Stimulated activated CD8-positive, alpha-beta memory T cell treated with anti-CD3 and anti-CD28 coated beads, Interleukin-7, amount 100 ng/mL, for 24 hours (primary cell): ENCODE results near the gene STAB1.

Experiments
- DNase-seq: peaks from one replicate; pipeline ENCODE4 v3.0.0-alpha.2; 2020; ENCODE audit warnings: low read depth

Gene STAB1

DNA sequence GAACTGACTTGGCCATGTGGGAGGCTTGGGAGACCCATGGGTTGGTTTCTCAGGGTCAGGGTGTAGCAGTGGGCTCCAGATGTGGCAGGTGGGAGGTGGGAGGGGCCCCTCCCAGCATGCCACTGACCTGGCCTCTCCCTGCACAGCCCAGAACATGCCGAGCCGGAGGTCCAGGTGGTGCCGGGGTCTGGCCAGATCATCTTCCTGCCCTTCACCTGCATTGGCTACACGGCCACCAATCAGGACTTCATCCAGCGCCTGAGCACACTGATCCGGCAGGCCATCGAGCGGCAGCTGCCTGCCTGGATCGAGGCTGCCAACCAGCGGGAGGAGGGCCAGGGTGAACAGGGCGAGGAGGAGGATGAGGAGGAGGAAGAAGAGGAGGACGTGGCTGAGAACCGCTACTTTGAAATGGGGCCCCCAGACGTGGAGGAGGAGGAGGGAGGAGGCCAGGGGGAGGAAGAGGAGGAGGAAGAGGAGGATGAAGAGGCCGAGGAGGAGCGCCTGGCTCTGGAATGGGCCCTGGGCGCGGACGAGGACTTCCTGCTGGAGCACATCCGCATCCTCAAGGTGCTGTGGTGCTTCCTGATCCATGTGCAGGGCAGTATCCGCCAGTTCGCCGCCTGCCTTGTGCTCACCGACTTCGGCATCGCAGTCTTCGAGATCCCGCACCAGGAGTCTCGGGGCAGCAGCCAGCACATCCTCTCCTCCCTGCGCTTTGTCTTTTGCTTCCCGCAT, 7.9 kb upstream of the STAB1 start:
- DNase-seq, result no peak

DNA sequence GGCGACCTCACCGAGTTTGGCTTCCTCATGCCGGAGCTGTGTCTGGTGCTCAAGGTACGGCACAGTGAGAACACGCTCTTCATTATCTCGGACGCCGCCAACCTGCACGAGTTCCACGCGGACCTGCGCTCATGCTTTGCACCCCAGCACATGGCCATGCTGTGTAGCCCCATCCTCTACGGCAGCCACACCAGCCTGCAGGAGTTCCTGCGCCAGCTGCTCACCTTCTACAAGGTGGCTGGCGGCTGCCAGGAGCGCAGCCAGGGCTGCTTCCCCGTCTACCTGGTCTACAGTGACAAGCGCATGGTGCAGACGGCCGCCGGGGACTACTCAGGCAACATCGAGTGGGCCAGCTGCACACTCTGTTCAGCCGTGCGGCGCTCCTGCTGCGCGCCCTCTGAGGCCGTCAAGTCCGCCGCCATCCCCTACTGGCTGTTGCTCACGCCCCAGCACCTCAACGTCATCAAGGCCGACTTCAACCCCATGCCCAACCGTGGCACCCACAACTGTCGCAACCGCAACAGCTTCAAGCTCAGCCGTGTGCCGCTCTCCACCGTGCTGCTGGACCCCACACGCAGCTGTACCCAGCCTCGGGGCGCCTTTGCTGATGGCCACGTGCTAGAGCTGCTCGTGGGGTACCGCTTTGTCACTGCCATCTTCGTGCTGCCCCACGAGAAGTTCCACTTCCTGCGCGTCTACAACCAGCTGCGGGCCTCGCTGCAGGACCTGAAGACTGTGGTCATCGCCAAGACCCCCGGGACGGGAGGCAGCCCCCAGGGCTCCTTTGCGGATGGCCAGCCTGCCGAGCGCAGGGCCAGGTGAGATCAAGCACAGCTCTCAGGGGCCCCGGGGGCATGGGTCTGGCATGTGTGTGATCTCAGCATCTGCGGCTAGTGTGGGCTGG, 7.1 kb upstream of the STAB1 start:
- no peak for DNase-seq

DNA sequence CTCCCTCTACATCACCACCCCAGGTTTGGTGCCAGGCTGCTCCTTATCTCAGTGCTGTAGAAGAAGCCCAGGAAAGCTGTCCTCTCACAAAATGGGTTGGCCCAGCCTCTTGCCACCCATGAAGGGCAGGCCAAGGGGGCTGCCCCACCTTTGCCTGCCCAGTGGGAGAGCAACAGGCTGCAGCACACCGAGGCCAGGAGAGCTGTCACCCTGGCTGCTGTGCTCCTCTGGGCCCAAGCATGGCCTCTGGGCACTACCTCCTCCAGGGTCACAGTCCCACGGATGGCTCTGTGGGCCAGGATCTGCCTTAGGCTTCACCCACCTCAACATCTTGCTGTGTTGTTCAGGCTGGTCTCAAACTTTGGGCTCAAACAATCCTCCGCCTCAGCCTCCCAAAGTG, 6.4 kb upstream of the STAB1 start:
- DNase-seq, result no peak

DNA sequence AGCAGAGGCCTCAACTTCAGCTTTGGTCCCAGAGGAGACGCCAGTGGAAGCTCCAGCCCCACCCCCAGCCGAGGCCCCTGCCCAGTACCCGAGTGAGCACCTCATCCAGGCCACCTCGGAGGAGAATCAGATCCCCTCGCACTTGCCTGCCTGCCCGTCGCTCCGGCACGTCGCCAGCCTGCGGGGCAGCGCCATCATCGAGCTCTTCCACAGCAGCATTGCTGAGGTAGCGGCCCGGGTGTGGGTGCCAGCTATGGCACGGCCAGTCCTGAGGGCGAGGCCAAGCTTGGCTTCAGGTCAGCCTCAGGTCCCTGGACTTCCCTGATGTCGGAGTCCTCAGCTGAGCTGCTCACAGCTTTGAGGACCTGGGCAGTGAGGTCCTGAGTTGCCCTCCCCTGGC, 5.7 kb upstream of the STAB1 start:
- DNase-seq, result no peak

DNA sequence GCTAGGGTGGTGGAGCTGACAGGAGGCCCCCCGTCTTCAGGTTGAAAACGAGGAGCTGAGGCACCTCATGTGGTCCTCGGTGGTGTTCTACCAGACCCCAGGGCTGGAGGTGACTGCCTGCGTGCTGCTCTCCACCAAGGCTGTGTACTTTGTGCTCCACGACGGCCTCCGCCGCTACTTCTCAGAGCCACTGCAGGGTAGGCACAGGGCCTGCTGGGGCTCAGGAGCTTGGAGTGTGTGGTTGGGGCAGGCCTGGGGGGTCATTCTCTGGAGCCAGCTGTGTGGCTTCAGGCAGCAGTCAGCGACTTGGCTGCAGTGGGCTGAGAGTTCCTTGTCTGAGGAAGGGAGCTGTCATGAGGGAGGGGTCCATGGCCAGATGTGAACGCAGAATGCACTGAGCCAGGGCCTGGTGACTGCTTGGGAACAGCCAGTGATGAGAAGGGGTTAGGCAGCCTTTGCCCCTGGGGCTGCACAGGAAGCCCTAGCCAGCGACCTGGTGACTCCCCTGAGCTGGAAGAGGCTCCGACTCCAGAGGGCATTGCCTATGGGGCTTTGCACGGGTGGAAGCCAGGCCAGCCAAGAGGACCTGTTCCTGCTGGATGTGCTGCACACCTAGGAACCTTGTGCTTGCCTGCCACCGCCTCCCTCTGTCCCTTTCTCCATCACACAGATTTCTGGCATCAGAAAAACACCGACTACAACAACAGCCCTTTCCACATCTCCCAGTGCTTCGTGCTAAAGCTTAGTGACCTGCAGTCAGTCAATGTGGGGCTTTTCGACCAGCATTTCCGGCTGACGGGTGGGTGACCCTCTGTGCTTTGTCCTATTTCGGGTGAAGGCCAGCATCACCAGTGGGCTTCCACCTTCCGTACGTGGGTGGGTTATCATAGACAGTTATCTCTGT, 4.9 kb upstream of the STAB1 start:
- DNase-seq, result no peak

DNA sequence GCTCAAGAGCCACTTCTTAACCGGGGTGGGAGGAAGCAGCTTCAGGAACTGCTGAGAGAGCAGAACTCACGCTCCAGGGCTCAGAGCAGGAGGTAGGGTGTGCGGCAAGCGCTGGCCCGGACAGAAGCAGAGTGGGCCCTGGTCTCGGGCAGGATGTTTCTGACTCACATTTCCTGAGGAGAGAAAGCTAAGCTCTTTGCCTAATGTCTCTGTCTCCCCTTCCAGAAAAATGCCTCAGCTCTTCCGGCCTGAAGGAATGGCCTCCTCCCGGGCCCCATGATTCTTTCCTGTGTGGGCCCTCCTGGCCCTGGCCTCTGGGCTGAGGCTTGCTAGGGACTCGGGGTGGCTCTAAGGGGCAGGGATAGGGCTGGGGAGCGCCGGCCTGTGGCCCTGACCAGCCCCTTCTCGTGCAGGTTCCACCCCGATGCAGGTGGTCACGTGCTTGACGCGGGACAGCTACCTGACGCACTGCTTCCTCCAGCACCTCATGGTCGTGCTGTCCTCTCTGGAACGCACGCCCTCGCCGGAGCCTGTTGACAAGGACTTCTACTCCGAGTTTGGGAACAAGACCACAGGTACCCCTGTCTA, 4.1 kb upstream of the STAB1 start:
- DNase-seq, result no peak

DNA sequence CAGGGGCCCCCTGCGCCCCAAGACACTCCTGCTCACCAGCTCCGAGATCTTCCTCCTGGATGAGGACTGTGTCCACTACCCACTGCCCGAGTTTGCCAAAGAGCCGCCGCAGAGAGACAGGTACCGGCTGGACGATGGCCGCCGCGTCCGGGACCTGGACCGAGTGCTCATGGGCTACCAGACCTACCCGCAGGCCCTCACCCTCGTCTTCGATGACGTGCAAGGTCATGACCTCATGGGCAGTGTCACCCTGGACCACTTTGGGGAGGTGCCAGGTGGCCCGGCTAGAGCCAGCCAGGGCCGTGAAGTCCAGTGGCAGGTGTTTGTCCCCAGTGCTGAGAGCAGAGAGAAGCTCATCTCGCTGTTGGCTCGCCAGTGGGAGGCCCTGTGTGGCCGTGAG, 3.1 kb upstream of the STAB1 start:
- DNase-seq, result no peak

DNA sequence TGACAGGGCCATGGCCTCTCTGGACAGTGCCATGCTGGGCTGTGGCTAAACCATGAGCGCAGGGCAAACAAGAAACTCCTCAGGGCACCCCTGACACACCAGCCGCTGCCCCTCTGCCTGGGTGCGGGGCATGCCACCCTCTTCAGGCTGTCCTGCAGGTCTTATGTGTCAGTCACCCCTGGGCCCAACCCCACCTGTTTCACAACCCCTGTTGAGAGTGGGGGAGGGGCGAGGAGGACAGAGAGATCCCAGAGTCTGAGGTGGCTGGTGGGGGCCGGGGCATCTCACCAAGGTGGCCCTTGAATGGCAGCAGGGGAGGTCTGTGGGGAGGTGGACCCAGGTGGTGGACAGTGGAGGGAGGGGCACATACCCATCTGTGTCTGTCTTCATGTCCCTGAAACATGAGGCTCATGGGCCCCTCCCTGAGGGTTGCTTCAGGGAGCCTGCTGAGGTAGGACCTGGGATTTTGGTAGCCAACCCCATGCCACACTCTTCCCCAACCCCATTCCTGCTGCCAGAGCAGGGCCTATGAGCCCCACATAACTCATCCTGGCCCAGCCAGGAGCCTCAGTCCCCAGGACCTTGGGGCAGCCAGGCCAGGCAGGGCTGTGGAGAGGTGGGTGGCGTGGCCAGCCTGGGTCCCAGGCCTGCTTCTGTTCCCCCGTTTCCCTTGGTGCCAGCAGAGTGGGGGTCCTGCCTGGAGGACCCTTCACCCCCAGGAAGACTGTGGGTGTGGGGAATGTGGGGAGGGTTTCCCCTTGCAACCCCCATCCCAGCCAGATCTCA, 1.7 kb upstream of the STAB1 start:
- no peak for DNase-seq

DNA sequence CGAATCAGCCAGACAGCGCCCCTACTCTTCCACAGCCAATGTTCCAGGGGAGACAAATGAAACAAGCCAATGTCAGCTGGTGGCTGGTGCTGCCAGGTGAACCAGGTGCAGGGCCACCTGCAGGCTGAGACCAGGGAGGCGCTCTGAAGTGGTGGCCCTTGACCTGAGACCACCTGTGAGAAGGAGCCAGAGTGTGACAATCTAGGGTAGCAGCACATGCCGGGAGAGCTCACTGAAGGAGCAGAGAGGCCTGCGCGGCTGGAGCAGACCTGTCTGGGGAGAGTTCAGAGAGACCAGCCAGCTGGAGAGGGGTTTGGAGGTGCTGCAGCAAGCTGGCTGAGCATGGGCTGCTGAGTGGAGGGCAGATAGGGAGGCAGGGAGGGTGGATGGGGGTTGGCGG, 693 bp upstream of the STAB1 start:
- DNase-seq, result no peak

DNA sequence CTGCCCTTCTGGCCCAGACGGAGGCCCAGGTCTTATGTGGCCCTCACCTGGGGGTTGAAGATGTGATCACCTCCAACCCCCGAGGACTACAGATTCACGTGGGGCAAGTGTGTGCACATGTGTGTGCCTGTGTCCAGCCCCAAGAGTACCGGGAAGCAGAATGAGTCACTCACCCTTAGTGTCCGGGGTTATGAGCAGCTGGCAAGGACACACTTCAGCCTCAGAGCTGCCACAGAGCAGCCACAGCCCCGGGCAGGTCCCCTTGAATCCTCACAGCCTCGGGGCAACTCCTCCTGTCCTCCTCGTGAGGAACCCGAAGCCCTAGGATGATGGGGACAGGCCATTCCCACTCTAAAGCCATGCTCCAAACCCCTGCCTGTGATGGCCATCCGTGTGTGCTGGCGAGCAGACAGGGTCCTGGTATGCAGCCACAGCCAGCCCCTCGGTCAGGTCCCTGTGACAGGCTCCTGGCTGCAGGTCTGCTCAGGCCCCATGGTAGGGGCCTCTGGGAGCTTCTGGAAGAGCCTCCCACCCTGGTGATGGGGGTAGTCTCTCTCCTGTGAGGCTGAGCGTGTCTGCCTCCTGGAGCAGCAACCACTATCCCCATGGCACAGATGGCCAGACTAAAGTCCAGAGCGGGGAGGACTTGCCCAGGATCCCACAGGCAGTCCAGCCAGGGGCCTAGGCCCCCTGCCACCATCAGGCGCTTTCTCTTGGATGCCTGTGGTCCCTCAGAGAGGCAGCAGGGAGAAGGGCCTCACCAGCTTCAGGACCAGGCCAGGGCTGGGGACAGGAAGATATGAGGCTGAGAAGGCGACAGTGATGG, 852 bp downstream of the STAB1 start:
- no peak for DNase-seq

DNA sequence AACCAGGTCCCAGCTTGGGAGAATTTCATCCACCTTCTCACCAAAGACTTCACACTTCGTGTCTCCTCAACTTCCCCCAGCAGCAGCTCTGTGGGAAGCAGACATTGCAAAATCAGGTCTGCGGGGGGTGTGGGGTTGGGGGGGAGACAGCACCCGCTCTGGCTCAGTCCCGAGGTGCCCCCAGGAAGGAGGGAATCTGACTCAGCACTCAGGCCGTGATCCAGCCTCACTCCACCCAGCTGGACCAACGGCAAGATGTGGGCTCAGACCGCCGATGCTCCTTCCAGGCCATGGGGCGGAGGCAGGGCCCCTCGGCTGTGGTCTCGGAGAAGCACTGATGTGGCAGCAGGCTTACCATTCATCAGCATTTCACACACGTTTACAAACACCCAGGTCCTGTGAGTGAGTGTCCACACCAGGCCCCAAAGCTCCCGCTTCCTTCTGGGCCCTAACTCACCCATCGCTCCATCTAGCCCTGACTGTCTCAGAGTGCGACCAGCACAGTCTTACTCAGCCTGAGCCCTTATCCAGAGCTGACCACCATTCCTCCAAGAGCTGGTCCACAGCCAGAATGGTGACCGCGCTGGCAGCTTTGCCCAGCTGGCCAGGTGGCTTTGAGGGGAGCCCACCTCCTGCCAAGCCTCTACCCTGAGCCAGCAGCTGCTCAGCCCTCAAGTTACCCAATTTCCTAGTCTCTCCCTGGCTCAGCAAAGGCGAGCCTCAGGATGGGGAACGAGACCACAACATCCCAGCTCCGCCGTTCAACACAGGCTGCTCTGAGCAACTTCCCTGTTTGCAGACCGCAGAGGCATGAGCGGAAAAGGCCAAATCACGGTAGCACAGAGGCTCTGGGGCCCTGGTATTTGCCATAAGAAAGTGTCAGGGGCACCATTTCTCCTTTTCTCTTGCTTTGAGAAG, 3.3 kb downstream of the STAB1 start:
- DNase-seq, result no peak

DNA sequence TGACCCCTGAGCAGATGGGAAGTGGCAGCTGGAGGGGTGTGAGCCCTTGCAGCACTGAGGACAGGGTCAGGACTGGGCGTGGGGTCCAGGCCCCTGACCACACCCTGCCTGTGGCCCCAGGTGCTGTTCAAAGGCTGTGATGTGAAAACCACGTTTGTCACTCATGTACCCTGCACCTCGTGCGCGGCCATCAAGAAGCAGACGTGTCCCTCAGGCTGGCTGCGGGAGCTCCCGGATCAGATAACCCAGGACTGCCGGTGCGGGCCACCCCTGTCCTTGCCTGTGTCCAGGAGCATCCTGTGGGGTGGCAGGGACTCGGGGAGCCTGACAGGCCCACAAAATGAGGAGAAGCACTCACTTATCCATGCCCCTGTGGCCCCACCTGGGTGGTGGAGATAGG, 5.9 kb downstream of the STAB1 start:
- no peak for DNase-seq

DNA sequence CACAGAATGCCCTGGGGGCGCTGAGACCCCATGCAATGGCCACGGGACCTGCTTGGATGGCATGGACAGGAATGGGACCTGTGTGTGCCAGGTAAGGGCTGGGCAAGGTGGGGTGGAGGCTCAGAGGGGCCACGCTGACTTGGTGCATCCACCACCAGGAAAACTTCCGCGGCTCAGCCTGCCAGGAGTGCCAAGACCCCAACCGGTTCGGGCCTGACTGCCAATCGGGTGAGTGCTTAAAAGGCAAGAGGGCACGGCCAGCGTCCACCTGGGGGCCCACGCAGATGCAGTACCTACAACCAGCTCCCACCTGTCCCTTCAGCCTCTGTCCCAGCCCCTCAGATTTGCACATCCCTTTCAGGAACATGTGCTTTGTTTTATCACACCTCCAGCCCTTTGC, 6.9 kb downstream of the STAB1 start:
- no peak for DNase-seq

DNA sequence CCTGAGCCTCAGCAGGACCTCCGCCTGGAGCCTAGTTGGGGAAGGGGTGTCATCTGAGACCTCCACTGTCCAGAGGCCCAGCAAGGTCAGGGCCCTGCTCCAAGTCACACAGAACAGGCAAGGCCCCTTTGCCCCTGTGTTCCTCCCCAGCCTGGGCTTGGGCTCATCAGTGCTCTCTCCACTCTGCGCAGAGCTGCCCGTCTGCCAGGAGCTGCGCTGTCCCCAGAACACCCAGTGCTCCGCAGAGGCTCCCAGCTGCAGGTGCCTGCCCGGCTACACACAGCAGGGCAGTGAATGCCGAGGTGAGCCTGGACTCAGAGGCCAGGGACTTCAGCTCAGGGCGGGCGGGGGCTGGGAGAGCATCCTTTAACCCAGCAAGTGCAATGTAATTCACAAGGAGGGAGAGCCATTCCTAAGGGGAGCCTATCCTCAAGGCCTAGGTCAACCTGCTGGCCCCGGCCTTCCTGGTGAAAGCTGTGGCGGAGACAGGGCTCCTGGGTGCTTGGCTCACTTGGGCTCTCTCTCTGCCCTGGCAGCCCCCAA, 7.7 kb downstream of the STAB1 start:
- no peak for DNase-seq

DNA sequence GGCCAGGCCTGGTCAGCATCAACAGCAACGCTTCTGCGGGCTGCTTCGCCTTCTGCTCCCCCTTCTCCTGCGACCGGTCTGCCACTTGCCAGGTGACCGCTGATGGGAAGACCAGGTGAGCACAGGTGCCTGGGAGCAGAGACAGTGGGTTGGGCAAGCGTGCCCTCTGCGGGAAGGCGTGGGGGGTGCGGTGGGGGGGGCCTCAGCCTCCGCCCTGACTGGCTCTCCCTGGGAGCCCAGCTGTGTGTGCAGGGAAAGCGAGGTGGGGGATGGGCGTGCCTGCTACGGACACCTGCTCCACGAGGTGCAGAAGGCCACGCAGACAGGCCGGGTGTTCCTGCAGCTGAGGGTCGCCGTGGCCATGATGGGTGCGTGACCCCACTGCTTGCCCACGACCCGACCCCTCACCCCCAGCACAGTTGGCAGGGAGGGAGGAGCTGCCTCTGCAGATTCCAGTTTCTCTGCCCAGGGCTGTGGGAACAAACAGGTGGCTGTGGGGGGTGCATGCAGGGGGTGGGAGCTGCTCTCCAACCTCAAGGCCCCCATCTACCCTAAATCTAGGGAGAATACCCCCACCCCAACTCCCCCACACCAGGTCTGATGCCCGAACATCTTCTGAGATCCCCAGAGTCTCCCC, 8.8 kb downstream of the STAB1 start:
- DNase-seq, result no peak

DNA sequence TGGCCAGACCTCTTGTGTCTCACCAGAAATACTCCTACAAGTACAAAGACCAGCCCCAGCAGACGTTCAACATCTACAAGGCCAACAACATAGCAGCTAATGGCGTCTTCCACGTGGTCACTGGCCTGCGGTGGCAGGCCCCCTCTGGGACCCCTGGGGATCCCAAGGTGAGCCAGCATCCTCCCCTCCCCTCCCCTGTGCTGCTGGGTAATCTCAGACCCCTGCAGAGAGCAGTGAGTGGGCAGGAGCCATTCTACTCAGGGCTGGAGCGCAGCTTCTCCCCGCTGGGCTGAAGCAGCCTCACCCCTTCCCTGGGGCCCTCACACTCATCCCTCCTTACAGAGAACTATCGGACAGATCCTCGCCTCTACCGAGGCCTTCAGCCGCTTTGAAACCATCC, 9.8 kb downstream of the STAB1 start:
- no peak for DNase-seq

DNA sequence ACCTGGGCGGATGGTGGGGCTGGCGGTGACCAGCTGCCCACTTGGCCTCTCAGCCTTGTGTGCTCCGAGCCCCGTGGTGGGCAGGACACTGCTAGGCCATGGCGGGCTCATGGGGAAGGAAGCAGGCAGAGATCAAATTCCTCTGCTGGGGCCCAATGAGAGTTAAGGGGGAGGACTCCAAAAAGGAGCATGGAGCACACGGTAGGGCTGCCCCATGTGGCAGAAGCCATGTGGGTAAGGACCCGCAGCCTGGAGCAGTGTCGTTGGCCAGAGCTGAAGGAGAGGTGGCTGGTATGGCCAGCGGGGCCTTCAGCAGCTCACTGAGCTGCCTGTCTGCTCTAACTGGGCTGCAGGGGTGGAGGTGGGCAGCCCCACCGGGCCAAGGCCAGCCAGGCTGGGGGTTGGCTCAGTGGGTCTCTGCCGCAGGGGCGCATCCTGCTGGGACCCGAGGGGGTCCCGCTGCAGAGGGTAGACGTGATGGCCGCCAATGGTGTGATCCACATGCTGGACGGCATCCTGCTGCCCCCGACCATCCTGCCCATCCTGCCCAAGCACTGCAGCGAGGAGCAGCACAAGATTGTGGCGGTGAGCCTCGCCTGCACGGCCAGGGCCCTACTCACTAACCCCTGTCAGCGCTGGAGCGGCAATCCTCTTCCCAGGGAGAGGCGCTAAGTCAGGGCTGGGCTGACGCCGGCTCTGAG, 11.3 kb downstream of the STAB1 start:
- DNase-seq, result no peak

DNA sequence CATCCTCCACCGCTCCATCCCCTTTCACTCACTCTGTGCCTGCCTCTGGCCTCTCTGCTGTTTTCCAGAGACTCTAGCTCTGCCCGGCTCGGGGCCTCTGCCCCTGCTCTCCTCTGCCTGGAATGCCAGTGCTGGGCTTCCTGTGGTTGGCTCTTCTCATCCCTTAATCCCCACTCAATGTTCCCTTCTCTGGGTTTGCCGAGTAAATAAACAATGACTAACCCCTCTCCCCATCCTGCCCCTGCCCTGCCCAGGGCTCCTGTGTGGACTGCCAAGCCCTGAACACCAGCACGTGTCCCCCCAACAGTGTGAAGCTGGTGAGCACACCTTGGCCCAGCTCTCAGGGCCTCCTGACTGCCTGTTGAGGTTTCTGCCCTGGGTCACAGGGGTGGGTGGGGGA, 12.2 kb downstream of the STAB1 start:
- DNase-seq, result no peak
